Measurements from ENCODE around the gene LYSMD4. TPM values are rescaled to one million over a fixed set of nuclear protein-coding genes. Genes with fewer than 3 reads are reported as not detected.
"Not testable (repeated sequence)": the region's sequence is repeated elsewhere in the genome, so short reads cannot be mapped to it uniquely, and the experiment has no call there.

The LYSMD4 gene
- polyA plus RNA-seq (2012; ENCODE audit: missing spikeins): 4.9 TPM

DNA sequence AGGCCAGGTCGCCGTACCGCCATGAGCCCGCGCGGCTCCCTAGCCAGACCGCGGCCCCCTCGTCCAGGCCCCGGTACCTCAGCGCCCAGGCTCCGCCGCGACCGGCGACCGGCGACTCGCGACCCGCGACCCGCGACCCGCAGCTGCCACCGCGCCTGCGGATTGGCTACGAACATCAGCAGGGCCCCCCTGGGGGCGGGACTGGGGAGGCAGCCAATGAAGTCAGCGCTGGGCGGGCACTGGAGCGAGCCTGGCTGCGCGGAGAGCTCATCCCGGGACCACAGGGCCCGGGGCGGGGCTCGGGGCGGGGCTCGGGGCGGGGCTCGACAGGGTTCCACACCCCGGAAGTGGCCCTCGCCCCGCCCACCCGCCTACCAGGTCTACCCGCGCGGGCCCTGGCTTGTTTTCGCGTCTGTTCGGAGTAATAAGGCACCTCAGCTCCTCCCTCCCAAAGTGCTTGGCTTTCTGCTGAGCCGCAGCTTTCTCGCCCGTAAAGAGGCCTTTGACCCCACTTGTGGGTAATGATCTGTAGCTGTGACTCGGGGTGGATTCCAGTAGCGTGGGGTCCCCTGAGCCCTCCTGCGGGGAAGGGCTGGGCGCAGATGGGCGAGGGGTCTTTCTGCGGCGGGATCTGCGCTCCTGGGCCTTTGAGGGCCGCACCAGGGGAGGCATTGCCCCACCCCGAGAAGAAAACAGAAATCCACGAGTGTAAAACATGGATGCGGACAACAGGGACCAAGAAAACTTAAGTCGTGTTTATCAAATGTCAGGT is at the start of gene LYSMD4:
Gene LYSMD4, minus strand, starts transcription at position 170 of the 772 bp plus-strand sequence. CDS start 1,438 bp downstream, outside the sequence.
- TF ChIP-seq POLR2A (IDR thresholded peaks at IDR 0.05; ENCODE audit: low read depth, low read length): peak; percentile 70; the same call in 1 of the 2 replicates
- no peak for TF ChIP-seq TAF1 (IDR thresholded peaks at IDR 0.05; ENCODE audit: borderline replicate concordance, low read depth, low read length)
- peak; percentile 58; the same call in 1 of the 2 replicates for TF ChIP-seq POLR2AphosphoS5 (IDR thresholded peaks at IDR 0.05; ENCODE audit: low read depth, low read length)
- DNase-seq (ENCODE audit: insufficient read length) (peak; percentile 99), FAIRE-seq (peak; percentile 92)

DNA sequence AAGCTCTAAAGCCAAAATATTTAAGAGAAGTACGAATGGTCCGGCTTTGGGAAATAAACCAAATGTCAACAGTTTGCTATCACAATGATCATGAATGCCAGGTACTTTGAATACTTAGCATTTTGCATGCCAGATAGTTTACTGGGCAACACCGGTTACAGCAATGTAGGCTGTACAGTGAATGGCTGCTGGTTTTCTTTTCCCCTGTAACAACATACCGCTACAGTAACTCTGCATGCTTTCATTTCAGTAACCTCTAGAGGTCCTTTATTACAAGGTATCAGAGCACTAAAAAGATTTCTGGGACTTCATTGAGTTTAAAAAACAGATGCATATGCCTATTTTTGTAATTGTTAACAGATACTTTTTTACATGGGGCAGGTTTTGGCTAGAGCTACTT is 48.8 kb upstream of the LYSMD4 start:
- DNase-seq (ENCODE audit: insufficient read length); FAIRE-seq: not testable (repeated sequence)

DNA sequence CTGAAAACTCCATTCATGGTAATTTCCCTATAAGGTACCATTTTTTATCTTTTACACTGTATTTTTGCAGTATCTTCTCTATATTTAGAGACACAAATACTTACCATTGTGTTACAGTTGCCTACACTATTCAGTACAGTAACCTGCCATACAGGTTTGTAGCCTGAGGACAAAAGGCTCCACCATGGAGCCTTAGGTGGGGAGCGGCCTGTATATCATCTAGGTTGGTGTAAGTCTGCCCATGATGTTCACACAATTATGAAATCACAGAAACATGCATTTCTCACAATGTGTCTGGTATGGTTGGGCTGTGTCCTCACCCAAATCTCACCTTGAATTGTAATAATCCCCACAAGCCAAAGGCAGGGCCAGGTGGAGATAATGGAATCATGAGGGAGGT is 43.9 kb upstream of the LYSMD4 start:
- no peak for DNase-seq (ENCODE audit: insufficient read length)
- no peak for FAIRE-seq
- TF ChIP-seq POLR2A (IDR thresholded peaks at IDR 0.05; ENCODE audit: low read depth, low read length) (no peak), POLR2AphosphoS5 (IDR thresholded peaks at IDR 0.05; ENCODE audit: low read depth, low read length) (no peak), TAF1 (IDR thresholded peaks at IDR 0.05; ENCODE audit: borderline replicate concordance, low read depth, low read length) (no peak)

DNA sequence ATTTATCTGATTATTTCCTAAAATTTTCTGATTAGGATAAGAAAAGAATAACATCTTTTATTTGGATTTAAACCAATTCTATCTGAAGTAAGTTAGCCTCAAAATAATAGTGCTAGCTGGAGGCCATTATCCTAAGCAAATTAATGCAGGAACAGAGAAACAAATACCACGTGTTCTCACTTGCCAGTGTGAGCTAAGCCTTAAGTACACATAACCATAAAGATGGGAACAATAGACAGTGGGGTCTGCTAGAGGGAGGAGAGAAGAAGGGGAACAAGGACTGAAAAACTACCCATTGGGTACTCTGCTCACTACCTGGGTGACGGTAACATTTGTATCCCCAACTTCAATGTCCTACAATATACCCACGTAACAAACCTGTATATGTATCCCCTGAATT is 31.3 kb upstream of the LYSMD4 start:
- DNase-seq (ENCODE audit: insufficient read length) (no peak), FAIRE-seq (no peak)
- no peak for TF ChIP-seq POLR2A (IDR thresholded peaks at IDR 0.05; ENCODE audit: low read depth, low read length)
- TF ChIP-seq TAF1 (IDR thresholded peaks at IDR 0.05; ENCODE audit: borderline replicate concordance, low read depth, low read length): no peak
- no peak for TF ChIP-seq POLR2AphosphoS5 (IDR thresholded peaks at IDR 0.05; ENCODE audit: low read depth, low read length)

DNA sequence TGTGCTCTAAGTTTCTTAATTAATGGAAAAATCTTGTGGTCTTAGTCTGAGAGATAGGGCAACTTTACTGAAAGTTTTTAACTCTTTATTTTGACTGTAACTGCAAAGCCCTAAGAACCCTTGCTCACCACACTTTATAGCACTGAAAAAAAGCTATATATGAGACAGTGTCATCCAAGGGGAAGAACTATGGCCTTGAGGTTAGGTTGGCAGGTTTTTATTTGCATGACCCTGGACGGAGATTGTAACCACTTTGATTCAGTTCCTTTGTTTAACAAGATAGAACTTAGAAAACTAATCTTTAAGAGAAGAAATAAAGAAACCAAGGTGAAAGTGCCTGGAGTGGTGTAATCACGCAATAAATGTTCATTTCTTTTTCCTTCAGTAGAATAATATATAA is 30.6 kb upstream of the LYSMD4 start:
- TF ChIP-seq TAF1 (IDR thresholded peaks at IDR 0.05; ENCODE audit: borderline replicate concordance, low read depth, low read length): no peak
- no peak for TF ChIP-seq POLR2AphosphoS5 (IDR thresholded peaks at IDR 0.05; ENCODE audit: low read depth, low read length)
- no peak for TF ChIP-seq POLR2A (IDR thresholded peaks at IDR 0.05; ENCODE audit: low read depth, low read length)
- peak; percentile 27 for FAIRE-seq
- no peak for DNase-seq (ENCODE audit: insufficient read length)

DNA sequence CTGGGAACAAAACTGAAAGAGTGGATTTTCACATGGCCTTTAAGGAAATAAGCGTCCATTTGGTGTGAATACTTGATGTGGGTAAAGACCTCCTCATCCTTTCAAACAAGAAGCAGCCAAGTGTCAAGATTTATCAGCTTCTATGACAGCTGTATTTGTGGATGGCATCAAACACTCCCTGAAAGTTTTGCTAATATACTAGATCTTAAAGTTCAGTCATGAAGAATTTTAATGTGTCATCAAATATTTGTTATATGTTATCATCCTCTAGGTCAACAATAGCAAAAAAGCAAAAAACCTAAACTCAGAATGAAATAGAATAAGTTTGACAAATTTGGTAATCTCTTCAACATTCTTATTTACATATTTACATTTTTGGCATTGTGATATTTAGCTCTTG is 29.1 kb upstream of the LYSMD4 start:
- DNase-seq (ENCODE audit: insufficient read length) (no peak), FAIRE-seq (no peak)
- TF ChIP-seq POLR2A (IDR thresholded peaks at IDR 0.05; ENCODE audit: low read depth, low read length) (no peak), POLR2AphosphoS5 (IDR thresholded peaks at IDR 0.05; ENCODE audit: low read depth, low read length) (no peak)

DNA sequence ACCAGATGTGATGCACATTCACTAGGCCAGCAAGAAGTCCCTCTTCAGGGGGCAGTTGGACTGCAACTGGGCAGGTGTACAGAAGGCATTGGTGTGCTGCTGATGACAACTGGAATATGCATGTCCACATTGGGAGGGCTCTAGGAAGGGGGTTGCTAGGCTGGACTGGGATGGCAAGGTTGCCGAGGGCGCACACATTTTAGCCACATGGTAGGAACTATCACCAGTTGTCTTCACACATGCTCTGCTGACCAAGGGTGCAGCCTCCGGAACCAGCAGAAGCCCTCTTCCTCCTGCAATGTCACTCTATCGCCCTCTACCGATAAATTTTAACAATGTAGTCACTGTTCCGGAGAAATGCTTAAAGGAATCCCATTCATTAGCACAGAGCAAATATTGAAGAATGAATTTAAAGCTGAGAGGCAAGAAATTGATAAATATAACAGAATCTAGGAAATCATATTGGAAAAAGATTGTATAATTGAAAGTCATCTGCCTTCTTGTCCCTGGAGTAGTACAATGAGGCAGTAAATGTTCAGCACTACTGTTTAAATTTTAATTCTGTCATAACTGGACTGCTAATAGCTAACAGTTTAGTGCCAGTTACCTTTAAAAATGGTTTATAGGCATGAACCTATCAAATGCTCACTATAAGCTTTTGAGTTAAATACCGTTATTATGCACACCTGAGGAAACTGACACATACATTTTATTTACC is 22.6 kb upstream of the LYSMD4 start:
- FAIRE-seq (peak; percentile 85), DNase-seq (ENCODE audit: insufficient read length) (peak; percentile 47)
- TF ChIP-seq TAF1 (IDR thresholded peaks at IDR 0.05; ENCODE audit: borderline replicate concordance, low read depth, low read length) (no peak), POLR2AphosphoS5 (IDR thresholded peaks at IDR 0.05; ENCODE audit: low read depth, low read length) (no peak), POLR2A (IDR thresholded peaks at IDR 0.05; ENCODE audit: low read depth, low read length) (no peak)

DNA sequence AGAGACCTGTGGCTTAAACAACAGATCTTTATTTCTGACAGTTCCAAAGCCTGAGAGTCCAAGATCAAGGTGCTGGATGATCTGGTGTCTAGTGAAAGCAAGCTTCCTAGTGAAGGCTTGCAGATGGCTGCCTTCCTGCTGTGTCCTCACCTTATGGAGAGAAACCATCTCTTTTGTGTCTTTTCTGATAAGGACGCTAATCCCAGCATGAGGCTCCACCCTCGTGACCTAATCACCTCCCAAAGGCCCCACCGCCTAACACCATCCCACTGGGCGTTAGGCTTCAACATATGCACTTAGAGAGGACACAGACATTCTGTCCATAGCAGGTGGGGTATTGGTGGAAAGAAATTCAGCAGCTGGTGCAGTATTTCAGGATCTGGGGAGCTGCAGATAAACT is 19.8 kb upstream of the LYSMD4 start:
- FAIRE-seq (no peak), DNase-seq (ENCODE audit: insufficient read length) (no peak)
- no peak for TF ChIP-seq POLR2A (IDR thresholded peaks at IDR 0.05; ENCODE audit: low read depth, low read length)
- TF ChIP-seq POLR2AphosphoS5 (IDR thresholded peaks at IDR 0.05; ENCODE audit: low read depth, low read length): no peak
- no peak for TF ChIP-seq TAF1 (IDR thresholded peaks at IDR 0.05; ENCODE audit: borderline replicate concordance, low read depth, low read length)

DNA sequence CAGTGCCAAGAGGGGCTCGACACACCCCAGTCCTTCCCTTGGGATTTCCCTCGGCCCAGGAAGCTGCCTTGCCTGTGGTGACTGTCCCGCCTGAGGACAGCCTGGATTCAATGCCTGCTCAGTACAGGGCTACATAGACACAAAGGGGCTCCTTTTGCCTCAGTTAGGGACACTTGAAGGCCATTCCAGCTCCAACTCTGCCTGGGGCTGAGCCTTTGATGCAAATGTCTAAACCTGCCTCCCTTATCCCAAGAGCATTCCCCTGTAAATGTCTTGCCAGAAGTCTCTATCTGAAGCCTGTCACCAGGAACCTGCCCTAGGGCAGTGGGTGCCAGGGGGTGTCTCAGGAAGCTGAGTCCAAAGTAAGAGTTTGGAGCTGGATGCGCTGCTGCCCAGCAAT is 19.3 kb upstream of the LYSMD4 start:
- FAIRE-seq: no peak
- no peak for TF ChIP-seq POLR2AphosphoS5 (IDR thresholded peaks at IDR 0.05; ENCODE audit: low read depth, low read length)
- no peak for DNase-seq (ENCODE audit: insufficient read length)

DNA sequence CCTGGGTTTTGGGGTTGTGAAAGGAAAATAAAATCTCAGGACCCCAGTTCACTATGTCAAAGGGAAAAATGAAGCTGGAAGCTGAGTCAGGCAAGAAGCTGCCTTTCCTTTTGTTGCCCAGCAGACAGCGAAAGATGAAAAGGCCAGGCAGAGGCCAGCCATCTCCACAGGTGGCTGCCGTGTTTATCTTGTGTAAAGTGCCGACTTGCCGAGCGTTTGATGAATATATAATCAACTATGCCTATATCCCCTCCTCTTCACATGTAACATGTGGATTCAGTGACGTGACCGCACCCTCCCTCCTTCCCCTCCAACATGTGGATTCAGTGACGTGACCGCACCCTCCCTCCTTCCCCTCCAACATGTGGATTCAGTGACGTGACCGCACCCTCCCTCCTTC is 17.1 kb upstream of the LYSMD4 start:
- not testable (repeated sequence) for DNase-seq (ENCODE audit: insufficient read length); FAIRE-seq

DNA sequence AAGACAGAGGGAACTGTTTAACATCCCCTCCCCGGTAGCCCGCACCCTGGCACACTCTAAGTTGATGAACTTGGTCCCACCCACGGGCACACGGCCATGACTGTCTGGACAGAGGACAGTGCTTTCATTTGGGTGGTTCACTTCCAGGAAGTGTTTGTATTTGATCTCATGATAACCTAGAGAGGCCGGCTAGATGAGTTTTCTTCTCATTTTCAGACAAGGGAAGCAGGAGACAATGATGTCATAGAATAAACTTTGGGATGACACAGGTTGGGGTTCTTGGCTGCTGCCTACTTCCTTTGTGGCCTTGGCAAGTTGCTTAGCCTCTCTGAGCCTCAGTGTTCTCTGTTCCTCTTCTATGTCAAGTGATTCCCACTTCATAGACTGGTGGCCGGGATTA is 16.1 kb upstream of the LYSMD4 start:
- no peak for FAIRE-seq
- TF ChIP-seq POLR2A (IDR thresholded peaks at IDR 0.05; ENCODE audit: low read depth, low read length) (no peak), TAF1 (IDR thresholded peaks at IDR 0.05; ENCODE audit: borderline replicate concordance, low read depth, low read length) (no peak), POLR2AphosphoS5 (IDR thresholded peaks at IDR 0.05; ENCODE audit: low read depth, low read length) (no peak)
- DNase-seq (ENCODE audit: insufficient read length): no peak

DNA sequence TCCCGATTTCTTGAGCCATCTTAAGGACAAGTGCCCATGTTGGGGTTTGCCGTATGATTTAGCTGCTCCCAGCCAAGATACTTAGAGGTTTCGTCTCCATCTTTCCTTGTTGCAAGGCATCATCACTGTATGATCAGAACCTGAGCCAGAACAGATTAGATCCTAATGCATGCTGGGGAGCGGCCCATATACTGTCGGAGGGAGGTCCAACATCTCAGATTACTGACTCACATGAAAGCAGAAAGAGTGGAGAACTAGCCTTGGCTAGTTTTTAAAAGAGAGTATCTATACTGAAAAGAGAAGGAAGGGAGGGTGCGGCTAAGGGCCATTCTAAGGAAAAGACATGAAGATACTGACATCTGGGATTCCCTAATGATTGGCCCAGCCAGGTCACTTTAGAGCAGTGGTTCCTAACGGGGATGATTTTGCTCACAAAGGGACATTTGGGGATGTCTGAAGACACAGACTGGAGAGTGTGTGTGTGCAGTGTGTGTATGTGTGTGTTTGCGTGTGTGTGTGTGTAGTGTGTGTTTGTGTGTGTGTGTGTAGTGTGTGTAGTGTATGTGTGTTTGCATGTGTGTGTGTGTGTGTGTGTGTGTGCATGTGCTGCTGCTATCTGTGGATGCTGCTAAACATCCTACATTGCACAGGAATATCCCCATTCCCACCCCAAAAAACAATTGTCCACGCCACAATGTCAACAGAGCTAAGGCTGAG is 12.3 kb upstream of the LYSMD4 start:
- FAIRE-seq: no peak
- TF ChIP-seq TAF1 (IDR thresholded peaks at IDR 0.05; ENCODE audit: borderline replicate concordance, low read depth, low read length) (no peak), POLR2AphosphoS5 (IDR thresholded peaks at IDR 0.05; ENCODE audit: low read depth, low read length) (no peak), POLR2A (IDR thresholded peaks at IDR 0.05; ENCODE audit: low read depth, low read length) (no peak)
- no peak for DNase-seq (ENCODE audit: insufficient read length)

Data from GM12892 (cell line).